Heart left ventricle (tissue), 16 donors: ENCODE measurements around the gene NSMCE1. TPM values are rescaled to one million over a fixed set of nuclear protein-coding genes. Genes with fewer than 3 reads are reported as not detected.

Experiments
- ATAC-seq, 4 donors: fragments of 200-7000 bp; cut with Tn5 transposase; one replicate each; pipeline ENCODE4 v1.9.1; 2020 to 2022; ENCODE audit warnings: moderate library complexity in 4 of 4, mild to moderate bottlenecking in 3 of 4, moderate number of reproducible peaks in 1 of 4
- DNase-seq, 5 donors: peaks; one replicate each; pipeline ENCODE4 v3.0.0-alpha.2; 2020
- H3K27ac ChIP-seq, 12 donors: fragments of 200-600 bp; sonication (generic) in 4 of 12; one replicate each; pipeline versions ENCODE4 v1.5.0 to v1.8.0; 2016 to 2022; ENCODE audit warnings: mild to moderate bottlenecking in 2 of 12
- H3K27me3 ChIP-seq, 9 donors: fragments of 200-600 bp; sonication (generic) in 2 of 9; one replicate each; pipeline versions ENCODE4 v1.5.1 to v1.8.0; 2016 to 2022; ENCODE audit warnings: mild to moderate bottlenecking in 3 of 9
- H3K36me3 ChIP-seq, 9 donors: fragments of 200-600 bp; sonication (generic) in 2 of 9; one replicate each; pipeline versions ENCODE4 v1.5.0 to v1.8.0; 2018 to 2022; ENCODE audit warnings: mild to moderate bottlenecking in 2 of 9
- H3K4me1 ChIP-seq, 12 donors: fragments of 200-600 bp; sonication (generic) in 4 of 12; one replicate each; pipeline versions ENCODE4 v1.5.0 to v1.8.0; 2016 to 2022; ENCODE audit warnings: mild to moderate bottlenecking in 3 of 12
- H3K4me3 ChIP-seq, 12 donors: fragments of 200-600 bp; sonication (generic) in 4 of 12; one replicate each; pipeline versions ENCODE4 v1.5.0 to v1.8.0; 2017 to 2022; ENCODE audit warnings: mild to moderate bottlenecking in 9 of 12, moderate library complexity in 4 of 12
- H3K9me3 ChIP-seq, 12 donors: fragments of 200-600 bp; sonication (generic) in 4 of 12; one replicate each; pipeline versions ENCODE4 v1.5.0 to v1.8.0; 2016 to 2022; ENCODE audit warnings: mild to moderate bottlenecking in 1 of 12
- POLR2A ChIP-seq, 2 donors: fragments of 450-650 bp; IDR thresholded peaks; one replicate each; pipeline ENCODE4 v1.6.1; 2017; ENCODE audit warnings: antibody characterized with exemption in 2 of 2, mild to moderate bottlenecking in 2 of 2, moderate library complexity in 2 of 2
- WGBS, 4 donors: extraction: QIAGEN DNeasy Blood & Tissue Kit in 2 of 4; methylation state at CpG; one replicate each; pipeline versions ENCODE4 v1.1.5 to v1.1.7; 2013 to 2018; 5-methylcytosine and 5-hydroxymethylcytosine counted together
- intact Hi-C, 10 donors: fragments of 100-400 bp; cut with DNase I; formaldehyde crosslinking; loops; one replicate each; pipeline versions ENCODE4 v1.11.1 to v1.14.2; 2022
- polyA plus RNA-seq, 2 donors: library from polyadenylated mRNA; stranded (reverse); fragments of 200-250 nt; gene quantifications; one replicate each; pipeline ENCODE4 v1.2.3, GENCODE V29; 2013
- total RNA-seq, 9 donors: library from RNA; depleted of rRNA in 2 of 9; stranded (reverse); fragments of >200 nt in 2 of 9; fragmentation: NEBNext Ultra II Directional in 3 of 9; extraction: Animal tissue kit (Norgen Biotek cat#: 25700) in 3 of 9; gene quantifications; one replicate each; pipeline versions ENCODE4 v1.1.0 to v1.2.4, GENCODE V29; 2016 to 2023
- TF ChIP-seq, protein P1 (sequence below), 12 donors: fragments of 200-600 bp; sonication (generic) in 4 of 12; IDR thresholded peaks; one replicate each; pipeline versions ENCODE4 v1.5.0 to v1.8.0; 2018 to 2022; ENCODE audit warnings: antibody characterized with exemption in 12 of 12, mild to moderate bottlenecking in 5 of 12
- donor health status: ischemic (EF 13 %, LVEDD 7.1; RV severe dilation, severe dysfunction).
- donor health status: healthy with polysubstance abuse.
- donor health status: DM: no; HTN: yes; CAD: no.
- donor health status: DM: no; HTN: no; CAD: no.
- donor health status: ischemic (EF 25% LVEDD 6.9; RV normal size, moderate dysfunction).
- donor health status: ischemic (EF 25% LVEDD 5.7; RV mildly dilated, moderate dysfunction).
- donor health status: healthy.
- donor health status: DM: yes; HTN: yes; CAD: no.
- donor health status: ischemic (EF 35%, LVEDD 5.7; RV mildly dilated, moderate dysfunction).
- donor health status: nonischemic (EF 11% LVEDD 7.7; RV severe dilation, severe dysfunction).
- donor health status: DM: yes; HTN: yes; CAD: no.
- donor health status: PGD.
- donor health status: ischemic (EF 29% LVEDD 5.4; RV normal size, mild dysfunction).
- donor health status: nonischemic (EF 23%, LVEDD 6.1; RV moderate dilation, normal function).

NSMCE1 gene
- total and polyA plus RNA-seq, 11 donors = 29.6 to 48.7 (median 37.1) TPM

DNA sequence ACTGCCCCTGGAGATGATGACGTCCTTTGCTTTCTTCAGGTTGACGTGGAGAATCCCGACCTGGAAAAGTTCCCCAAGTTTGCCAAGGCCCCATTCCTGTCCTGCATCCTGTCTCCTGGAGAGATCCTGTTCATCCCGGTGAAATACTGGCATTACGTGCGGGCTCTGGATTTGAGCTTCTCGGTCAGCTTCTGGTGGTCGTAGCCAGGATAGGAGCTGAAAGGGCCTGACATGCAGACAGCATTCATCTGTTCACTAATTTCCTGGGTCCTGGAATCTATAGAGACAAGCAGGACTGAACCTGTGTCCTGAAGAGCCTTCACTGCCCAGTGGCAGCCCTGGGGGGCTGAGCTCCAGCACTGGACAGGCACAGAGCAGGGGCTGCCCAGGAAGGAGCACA, 48.0 kb downstream of the NSMCE1 start:
- Histone ChIP-seq H3K9me3 (no peaks in the 10 kb centered on the region), H3K36me3 (peaks cover 0 to 26% (median 9%) of the 10 kb centered on the region in 9 donors), H3K4me3 (no peak overlapping the region), H3K27me3 (no peaks in the 10 kb centered on the region), H3K4me1 (peaks cover 5 to 22% (median 11%) of the 10 kb centered on the region in 12 donors), H3K27ac (no peak overlapping the region)
- ATAC-seq = no peak
- intact Hi-C loops = no loop called here
- DNase-seq = peak in 1 of 5 donors; percentile 13
- TF ChIP-seq POLR2A (IDR thresholded peaks at IDR 0.05) = no peak
- TF ChIP-seq, protein P1, sequence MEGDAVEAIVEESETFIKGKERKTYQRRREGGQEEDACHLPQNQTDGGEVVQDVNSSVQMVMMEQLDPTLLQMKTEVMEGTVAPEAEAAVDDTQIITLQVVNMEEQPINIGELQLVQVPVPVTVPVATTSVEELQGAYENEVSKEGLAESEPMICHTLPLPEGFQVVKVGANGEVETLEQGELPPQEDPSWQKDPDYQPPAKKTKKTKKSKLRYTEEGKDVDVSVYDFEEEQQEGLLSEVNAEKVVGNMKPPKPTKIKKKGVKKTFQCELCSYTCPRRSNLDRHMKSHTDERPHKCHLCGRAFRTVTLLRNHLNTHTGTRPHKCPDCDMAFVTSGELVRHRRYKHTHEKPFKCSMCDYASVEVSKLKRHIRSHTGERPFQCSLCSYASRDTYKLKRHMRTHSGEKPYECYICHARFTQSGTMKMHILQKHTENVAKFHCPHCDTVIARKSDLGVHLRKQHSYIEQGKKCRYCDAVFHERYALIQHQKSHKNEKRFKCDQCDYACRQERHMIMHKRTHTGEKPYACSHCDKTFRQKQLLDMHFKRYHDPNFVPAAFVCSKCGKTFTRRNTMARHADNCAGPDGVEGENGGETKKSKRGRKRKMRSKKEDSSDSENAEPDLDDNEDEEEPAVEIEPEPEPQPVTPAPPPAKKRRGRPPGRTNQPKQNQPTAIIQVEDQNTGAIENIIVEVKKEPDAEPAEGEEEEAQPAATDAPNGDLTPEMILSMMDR (IDR thresholded peaks at IDR 0.05) = no peak
- 91 to 94% (median 93%) methylated on average over 5 to 8 of the region's 8 CpGs for WGBS, 4 donors

DNA sequence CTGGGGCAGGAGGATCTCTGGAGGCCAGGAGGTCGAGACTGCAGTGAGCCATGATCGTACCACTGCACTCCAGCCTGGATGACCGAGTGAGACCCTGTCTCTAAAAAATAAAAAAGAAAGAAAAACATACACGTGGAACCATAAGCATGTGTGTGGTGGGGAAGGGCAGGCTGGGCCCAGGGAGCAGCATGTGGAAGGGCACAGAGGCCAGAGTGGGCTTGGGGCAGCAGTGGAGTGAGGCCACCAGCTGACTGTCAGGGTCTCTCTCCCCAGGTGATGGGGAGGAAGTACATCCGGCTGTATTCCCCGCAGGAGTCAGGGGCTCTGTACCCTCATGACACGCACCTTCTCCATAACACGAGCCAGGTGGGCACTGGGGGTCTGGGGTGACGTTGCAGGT, 48.5 kb downstream of the NSMCE1 start:
- Histone ChIP-seq H3K27me3 (no peaks in the 10 kb centered on the region), H3K4me3 (no peak overlapping the region), H3K9me3 (no peaks in the 10 kb centered on the region), H3K27ac (no peak overlapping the region), H3K4me1 (peaks cover 5 to 22% (median 11%) of the 10 kb centered on the region in 12 donors), H3K36me3 (peaks cover 0 to 29% (median 12%) of the 10 kb centered on the region in 9 donors)
- intact Hi-C loops = no loop called here
- ATAC-seq (no peak), DNase-seq (peak in 2 of 5 donors; percentile 11)
- WGBS, 4 donors = 89 to 92% (median 91%) methylated on average over 9 of the region's 9 CpGs
- TF ChIP-seq, protein P1 (IDR thresholded peaks at IDR 0.05) = no peak
- TF ChIP-seq POLR2A (IDR thresholded peaks at IDR 0.05) = no peak

DNA sequence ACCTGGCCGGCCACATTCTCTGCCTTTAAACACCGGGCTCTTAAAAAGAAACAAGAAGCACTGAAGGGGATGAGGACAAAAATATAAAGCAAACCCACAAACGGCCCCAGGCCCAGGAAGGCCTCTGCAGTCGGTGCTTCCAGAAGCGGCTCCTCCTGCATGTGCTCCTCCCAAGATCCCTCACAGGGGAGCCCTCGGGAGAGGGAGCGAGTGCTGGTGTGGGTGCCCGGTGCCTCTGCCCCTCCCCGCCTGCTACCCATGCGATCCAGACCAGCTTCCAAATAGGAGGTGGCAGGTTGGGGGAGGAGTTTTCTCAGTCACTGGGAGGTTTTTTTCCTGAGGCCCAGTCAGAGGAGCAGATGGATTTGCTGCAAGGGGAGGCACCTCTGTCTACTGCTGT, 49.4 kb downstream of the NSMCE1 start:
- Histone ChIP-seq H3K27me3 (no peaks in the 10 kb centered on the region), H3K4me1 (peaks cover 5 to 22% (median 11%) of the 10 kb centered on the region in 12 donors), H3K9me3 (no peaks in the 10 kb centered on the region), H3K27ac (no peak overlapping the region), H3K4me3 (no peak overlapping the region), H3K36me3 (peaks cover 0 to 30% (median 7%) of the 10 kb centered on the region in 9 donors)
- intact Hi-C loops = no loop called here
- WGBS, 4 donors = 81 to 90% (median 88%) methylated on average over 10 of the region's 10 CpGs
- TF ChIP-seq, protein P1 (IDR thresholded peaks at IDR 0.05) = no peak
- TF ChIP-seq POLR2A (IDR thresholded peaks at IDR 0.05) = no peak
- ATAC-seq (no peak), DNase-seq (peak in 1 of 5 donors; percentile 39)

DNA sequence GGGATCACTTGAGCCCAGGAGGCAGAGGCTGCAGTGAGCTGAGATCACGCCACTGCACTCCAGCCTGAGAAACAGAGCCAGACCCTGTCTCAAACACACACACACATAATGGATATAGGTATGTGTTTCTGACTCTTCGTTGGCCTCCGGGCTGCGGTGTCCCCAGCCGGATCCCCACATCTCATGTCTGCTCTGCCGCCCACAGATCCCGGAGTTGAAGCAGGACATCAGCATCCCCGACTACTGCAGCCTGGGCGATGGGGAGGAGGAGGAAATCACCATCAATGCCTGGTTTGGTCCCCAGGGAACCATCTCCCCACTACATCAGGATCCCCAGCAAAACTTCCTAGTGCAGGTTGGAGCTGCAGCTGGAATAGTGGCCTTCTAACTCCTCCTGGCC, 49.8 kb downstream of the NSMCE1 start:
- H3K9me3 ChIP-seq = no peaks in the 10 kb centered on the region
- H3K27ac ChIP-seq = no peak overlapping the region
- DNase-seq = peak in 1 of 5 donors; percentile 41
- WGBS, 4 donors = 87 to 93% (median 93%) methylated on average over 9 of the region's 9 CpGs
- ATAC-seq = no peak
- H3K4me1 ChIP-seq = peaks cover 5 to 22% (median 11%) of the 10 kb centered on the region in 12 donors
- H3K36me3 ChIP-seq = peaks cover 0 to 26% (median 8%) of the 10 kb centered on the region in 9 donors
- no peak overlapping the region for H3K4me3 ChIP-seq
- H3K27me3 ChIP-seq = no peaks in the 10 kb centered on the region
- TF ChIP-seq POLR2A (IDR thresholded peaks at IDR 0.05) = no peak
- TF ChIP-seq, protein P1 (IDR thresholded peaks at IDR 0.05) = no peak
- intact Hi-C loops = no loop called here
